Stimulated activated CD4-positive, alpha-beta T cell treated with anti-CD3 and anti-CD28 coated beads, Interleukin-12 subunit alpha, Interleukin-12 subunit beta, amount 100 ng/mL, for 4 hours (primary cell): ENCODE measurements around the gene TMA16.
A peak's percentile ranks its signal among the peaks of the same experiment; 100 is the strongest.
"Not testable (repeated sequence)": the region's sequence is repeated elsewhere in the genome, so short reads cannot be mapped to it uniquely, and the experiment has no call there.

Experiments used
- DNase-seq: peaks from one replicate; pipeline ENCODE4 v3.0.0-alpha.2; 2020

TMA16 gene

DNA sequence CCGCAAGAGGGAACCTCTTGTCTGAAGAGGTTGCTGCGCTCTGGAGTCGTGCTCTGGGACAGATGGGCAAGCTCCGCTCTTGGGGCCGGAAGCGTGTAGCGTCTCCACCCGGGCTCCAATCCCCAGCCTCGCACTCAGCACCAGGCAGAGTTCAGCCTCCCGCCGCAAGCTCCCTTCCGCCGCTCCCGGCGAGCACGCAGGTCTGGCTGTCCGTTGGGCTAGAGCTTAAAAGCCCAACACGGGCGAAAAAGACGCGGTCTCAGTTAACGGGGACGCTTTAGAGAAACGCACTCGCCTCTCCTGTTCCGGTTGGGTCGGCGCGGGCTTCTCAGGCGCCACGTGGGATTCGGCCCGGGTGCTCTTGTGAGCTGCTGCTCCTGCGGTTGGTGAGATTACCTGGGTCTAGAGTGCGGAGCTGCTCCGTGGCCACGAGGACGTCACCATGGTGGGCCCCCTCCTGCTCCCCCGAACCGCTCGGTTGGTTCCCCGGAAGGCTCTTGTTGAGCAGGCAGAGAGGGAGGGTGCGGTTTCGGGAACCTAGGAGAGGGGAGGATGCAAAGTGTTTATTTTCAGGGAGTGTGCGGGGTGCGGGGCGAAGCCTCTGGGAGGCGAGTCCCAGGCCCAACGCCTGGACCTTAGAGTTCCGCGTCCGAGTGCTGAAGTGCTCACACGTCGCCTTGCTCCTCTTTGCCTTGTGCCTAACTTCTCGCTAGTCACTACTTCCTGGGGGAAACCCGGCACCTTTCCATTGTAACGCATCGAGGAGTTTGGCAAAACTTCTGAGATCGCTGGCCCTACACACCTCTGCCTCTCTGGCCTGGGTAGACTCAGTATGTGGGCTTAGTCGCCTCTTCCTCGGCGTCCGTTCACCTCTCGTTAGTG is at the start of gene TMA16:
TMA16 (plus strand) TSS at position 331 of the 882 bp plus-strand sequence; CDS start at position 443, 112 bp downstream.
- peak; percentile 76 for DNase-seq

DNA sequence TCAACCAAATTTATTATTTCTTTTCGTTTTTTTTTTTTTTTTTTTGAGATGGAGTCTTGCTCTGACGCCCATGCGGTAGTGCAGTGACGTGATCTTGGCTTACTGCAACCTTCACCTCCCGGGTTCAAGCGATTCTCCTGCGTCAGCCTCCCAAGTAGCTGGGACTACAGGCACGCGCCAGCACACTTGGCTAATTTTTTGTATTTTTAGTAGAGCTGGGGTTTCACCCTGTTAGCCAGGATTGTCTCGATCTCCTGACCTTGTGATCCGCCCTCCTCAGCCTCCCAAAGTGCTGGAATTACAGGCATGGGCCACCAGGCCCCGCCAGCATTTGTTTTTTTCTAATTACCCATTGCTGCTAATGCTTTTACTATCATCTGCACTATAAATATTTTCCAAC is 47.5 kb upstream of the TMA16 start:
- not testable (repeated sequence) for DNase-seq

- no peak for DNase-seq
Observed at GRCh38 chr4:163447481-163447880, 47.0 kb upstream of the TMA16 start.

DNA sequence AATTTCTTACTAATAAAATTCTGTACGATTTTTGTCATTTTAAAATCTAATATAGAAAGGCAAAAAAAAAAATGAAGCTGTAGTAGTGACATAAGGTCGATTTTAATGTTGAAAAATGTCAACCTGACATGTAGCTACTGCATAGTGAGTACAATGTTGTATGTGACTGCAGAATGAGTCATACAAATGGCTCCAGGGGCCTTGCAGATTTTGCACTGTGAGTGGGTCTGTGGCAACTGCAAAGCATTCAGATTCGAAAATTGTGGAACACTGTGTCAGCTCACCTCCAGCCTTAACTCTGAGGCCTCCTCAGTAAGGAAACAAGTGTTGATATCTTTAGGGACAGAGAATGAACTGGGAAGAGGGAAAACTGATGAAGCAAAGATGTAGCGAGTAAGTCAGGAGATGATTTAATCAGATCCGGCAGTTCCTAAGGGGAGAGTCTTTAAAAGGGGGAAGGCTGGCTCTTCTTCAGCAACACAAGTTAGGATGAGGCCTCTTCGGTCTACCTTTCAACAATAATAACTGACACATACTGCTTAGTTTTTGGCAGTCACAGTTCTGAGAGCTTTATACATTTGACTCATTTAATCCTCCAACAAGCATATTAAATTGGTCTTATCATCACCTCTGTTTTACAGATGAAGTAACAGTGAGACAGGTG is 45.8 kb upstream of the TMA16 start:
- DNase-seq, result no peak

- DNase-seq, result no peak
Observed at GRCh38 chr4:163462556-163462955, 31.9 kb upstream of the TMA16 start.

DNA sequence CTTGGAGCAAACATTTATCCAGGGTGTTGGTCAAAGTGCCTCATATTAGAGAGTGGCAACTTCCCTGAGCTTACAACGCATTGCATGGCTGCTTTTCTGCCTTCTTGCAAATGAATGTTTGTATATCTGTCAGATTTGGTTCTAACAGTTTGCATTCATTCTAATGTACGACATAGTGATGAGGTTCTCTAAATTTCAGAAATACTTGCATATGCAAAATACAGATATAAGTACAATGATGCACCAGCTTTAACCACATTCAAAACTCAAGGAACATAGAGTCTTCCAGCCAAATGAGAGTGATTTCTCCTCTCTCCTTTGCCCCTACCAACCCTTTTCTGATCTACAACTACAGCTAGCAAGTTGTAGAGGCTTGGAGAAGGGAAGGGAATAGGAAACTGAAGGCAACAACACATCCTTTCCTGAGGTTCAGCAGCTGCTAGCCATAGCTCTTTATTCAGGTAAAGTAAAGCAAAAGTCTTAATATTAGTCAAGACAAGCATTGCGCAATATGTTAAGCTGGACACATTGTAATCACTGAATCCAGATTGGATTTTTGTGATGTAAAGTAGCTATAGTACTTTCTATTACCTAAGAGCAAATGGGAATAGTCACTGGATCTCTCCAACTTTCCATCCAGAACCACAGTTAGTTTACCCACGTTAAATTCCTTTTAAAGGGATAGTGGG is 27.3 kb upstream of the TMA16 start:
- no peak for DNase-seq

- DNase-seq, result no peak
Observed at GRCh38 chr4:163470391-163470790, 24.1 kb upstream of the TMA16 start.

- no peak for DNase-seq
Observed at GRCh38 chr4:163473130-163473529, 21.4 kb upstream of the TMA16 start.

DNA sequence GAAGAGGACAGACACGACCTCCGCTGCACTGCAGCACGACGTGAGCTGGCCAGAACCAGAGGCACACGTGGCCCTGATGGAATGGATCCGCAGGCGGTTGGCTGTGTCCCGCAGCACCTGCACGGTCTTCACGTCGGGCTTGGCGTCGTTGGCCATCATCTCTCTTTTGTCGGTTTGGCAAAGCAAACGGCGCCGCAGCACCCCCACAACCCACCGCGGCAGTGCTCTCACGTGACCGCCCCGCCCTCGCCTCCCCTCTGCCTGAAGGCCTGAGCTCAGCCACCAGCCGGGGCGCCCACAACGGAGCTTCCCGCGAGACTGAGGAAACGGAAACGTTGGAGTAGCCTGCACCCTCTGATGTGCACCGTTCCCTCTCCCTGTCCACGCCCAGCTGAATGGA is 20.9 kb upstream of the TMA16 start, which contains the start of gene TKTL2:
TKTL2 (minus strand) TSS at position 179 of the 400 bp plus-strand sequence; CDS start at position 159, 20 bp downstream.
- DNase-seq, result no peak

- no peak for DNase-seq
Observed at GRCh38 chr4:163474027-163474426, 20.5 kb upstream of the TMA16 start.

DNA sequence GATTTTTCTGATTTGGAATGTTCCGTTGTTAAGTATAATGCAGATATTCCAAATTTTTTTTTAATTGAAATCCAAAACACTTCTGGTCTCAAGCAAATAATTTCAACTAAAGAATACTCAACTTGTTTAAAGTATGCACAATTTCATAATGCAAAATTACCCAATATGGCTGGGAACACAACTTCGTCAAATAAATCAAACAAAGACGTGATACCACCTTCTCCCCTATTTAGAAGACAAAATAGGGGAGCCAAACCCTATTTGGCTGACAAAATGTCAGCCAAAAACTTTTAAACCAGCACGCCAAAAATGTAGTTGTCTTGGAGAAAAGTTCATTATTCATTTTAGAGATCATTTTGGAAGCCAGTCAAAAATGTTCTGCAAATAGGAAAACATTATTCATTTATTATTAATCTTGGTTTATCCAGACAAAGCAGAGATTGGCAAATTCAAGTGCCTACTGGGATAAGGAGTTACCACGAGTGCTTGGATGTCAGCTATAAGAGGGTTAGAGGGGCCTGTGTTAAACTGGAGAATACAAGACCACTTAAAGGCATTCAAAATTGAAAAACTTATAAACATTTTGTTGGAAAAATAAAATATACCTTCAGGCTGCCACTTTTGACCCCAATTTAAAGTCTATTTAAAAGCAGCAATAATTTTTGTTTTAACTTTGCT is 17.6 kb upstream of the TMA16 start:
- DNase-seq, result no peak

DNA sequence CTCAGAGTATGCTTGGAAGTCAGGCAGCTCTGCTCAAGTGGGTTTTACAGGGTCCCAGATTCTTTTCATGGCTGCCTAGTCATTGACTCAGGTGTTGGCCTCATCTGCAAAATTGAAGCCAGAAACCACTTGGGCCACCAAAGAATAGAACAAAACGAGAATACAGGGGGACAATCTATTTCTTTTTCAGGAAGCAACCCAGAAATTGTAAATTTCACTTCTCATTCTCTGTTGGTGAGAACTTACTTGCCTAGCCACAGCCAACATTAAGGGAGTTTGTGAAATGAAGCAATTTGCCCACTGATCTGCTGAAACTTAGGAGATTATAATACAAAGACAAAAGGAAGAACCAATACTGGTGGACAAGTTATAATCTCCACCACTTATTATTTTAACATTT is 12.3 kb upstream of the TMA16 start:
- no peak for DNase-seq

DNA sequence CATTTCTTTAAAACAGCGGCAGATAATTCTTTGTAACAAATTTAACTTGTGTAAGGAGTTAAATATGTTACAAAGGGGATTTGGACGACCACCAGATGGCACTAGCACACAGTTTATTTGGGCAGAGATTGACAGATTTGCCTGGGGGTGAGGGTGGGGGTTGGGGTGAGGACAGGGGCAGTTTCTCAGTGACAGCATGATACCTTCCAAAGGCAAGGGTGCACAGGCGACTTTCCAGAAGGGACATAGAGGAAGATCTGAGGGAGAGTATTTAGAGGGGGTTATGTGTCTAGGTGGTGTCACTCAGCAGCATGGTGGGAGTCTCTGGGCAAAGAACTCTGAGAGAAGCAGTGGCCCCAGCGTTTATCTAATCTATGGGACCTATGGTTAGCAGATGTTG is 9.6 kb upstream of the TMA16 start:
- DNase-seq, result peak; percentile 45

- no peak for DNase-seq
Observed at GRCh38 chr4:163485589-163485988, 8.9 kb upstream of the TMA16 start.

- no peak for DNase-seq
Observed at GRCh38 chr4:163486321-163486720, 8.2 kb upstream of the TMA16 start.

- DNase-seq, result no peak
Observed at GRCh38 chr4:163489929-163490328, 4.6 kb upstream of the TMA16 start.

GRCh38 chr4:163492951-163493504 is 1.5 kb upstream of the TMA16 start:
- DNase-seq, result no peak

DNA sequence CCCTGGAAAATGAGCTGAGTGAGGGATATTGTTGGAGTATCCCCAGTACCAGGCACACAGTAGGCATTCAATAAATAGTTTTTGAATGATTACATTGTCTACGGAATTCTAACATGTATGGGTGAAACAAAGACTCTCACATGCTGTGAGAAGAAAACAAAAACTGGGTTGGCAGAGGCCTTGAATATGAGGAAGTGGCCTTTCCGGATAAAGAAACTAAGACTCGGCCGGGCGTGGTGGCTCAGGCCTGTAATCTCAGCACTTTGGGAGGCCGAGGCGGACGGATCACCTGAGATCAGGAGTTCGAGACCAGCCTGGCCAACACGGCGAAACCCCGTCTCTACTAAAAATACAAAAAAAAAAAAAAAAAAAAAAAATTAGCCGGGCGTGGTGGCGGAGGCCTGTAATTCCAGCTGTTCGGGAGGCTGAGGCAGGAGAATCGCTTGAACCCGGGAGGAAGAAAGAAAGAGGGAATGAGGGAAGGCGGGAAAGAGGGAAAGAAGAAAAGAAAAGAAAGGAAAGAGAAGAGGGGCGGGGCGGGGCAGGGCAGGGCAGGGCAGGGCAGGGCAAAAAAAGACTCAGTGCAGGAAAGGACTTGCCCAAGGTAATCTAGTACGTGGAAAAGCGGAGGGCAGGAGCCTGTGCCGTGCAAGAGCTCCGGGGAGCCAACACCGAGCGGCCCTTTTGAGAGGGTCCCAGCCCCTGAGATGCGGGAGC is 689 bp upstream of the TMA16 start:
- peak; percentile 8 for DNase-seq

DNA sequence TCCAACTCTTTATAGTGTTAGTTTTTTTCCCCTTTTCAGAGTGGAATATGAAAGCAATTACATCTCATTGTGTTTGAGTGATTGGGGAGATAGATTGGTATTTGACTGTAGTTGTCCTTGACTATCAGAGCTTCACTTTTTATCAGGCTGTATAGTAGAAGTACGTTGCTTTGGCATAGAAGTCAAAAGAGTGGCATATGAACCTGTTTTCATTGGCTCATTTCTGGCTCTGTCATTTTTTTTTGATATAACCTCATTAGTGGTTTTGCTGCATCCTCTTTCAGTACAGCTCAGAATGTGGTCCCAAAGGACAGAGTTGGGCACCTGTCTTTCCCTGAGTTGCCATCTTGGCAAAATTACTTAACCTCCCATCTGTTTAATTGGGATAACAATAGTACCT is 1.4 kb downstream of the TMA16 start:
- DNase-seq, result no peak

GRCh38 chr4:163500586-163500985 is 6.1 kb downstream of the TMA16 start:
- DNase-seq, result no peak

DNA sequence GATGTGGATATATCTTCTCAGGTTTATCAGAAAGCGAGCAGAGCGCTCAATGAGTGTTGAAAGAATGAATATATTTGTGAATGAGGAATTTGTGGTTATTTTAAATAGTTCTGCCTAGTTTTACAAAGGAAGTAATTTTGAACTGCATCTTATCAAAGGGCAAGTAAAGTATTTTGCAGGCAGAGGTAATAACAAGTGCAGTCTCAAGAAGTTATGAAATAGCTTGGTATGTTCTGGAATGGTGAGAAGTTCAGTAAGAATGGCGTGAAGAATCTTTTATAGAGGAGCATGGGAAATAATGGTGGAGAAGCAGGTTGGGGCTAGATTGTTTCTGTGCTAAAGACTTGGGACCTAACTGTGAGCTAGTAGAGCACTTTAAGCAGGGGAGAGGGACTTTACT is 10.9 kb downstream of the TMA16 start:
- no peak for DNase-seq

DNA sequence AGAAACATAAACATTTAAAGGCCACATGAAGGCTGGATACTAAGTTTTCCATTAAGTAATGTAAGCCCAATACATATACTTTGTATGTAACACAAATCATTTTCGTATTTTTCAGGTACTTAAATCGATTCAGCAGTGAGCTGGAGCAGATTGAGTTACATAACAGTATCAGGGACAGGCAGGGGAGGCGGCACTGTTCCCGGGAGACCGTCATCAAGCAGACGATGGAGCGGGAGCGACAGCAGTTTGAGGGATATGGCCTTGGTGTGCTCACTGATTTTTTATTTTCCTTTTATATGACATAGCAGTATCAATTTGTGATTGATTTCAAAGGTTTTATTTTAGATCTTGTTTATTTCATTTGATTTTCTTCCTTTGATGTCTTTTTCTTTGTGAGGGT is 20.7 kb downstream of the TMA16 start:
- no peak for DNase-seq
